Body of pancreas (tissue), 4 donors: Measurements from ENCODE around the gene NIN.

Source experiments
- POLR2A ChIP-seq, 3 donors: fragments of 450-650 bp; IDR thresholded peaks; one replicate each; pipeline ENCODE4 v1.6.1; 2016; ENCODE audit warnings: antibody characterized with exemption in 3 of 3, mild to moderate bottlenecking in 2 of 3
- TF ChIP-seq, protein P1 (sequence below), 7 experiments: fragments of 450-650 bp in 4 of 7; fragments of 200-600 bp in 3 of 7; sonication (generic) in 3 of 7; IDR thresholded peaks; one replicate each; pipeline ENCODE4 v1.5.1; 2016 to 2019; ENCODE audit warnings: antibody characterized with exemption in 7 of 7

DNA sequence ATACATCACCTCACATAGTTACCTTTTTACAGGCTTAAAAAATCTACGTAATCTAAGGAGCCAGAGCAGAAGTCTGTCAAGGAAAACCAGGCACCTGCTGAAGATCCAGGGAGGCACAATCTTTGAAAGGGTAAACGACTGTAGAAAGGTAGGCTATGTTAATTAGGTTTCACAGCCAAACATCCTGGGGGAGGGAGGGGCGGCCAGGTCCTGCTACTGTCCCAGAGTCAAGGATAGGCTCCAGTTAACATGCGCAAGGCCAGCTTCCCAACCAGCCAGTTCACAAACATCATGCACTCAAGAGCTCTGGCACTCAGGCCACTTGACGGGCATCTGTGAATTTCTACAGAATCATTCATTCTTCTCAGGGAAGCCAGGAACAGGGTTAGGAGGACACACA is 22.9 kb downstream of the NIN start:
- TF ChIP-seq, protein P1, sequence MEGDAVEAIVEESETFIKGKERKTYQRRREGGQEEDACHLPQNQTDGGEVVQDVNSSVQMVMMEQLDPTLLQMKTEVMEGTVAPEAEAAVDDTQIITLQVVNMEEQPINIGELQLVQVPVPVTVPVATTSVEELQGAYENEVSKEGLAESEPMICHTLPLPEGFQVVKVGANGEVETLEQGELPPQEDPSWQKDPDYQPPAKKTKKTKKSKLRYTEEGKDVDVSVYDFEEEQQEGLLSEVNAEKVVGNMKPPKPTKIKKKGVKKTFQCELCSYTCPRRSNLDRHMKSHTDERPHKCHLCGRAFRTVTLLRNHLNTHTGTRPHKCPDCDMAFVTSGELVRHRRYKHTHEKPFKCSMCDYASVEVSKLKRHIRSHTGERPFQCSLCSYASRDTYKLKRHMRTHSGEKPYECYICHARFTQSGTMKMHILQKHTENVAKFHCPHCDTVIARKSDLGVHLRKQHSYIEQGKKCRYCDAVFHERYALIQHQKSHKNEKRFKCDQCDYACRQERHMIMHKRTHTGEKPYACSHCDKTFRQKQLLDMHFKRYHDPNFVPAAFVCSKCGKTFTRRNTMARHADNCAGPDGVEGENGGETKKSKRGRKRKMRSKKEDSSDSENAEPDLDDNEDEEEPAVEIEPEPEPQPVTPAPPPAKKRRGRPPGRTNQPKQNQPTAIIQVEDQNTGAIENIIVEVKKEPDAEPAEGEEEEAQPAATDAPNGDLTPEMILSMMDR (IDR thresholded peaks at IDR 0.05), result no peak
- no peak for TF ChIP-seq POLR2A (IDR thresholded peaks at IDR 0.05)
